GM12892 (cell line): ENCODE measurements around the gene ZNF446.
A peak's percentile ranks its signal among the peaks of the same experiment; 100 is the strongest.

Experiments
- DNase-seq: peaks from one replicate; pipeline ENCODE4 v3.0.0; 2011; ENCODE audit not compliant: insufficient read length
- FAIRE-seq: peaks from 2 replicates; lab custom pipeline; 2011; peaks lifted over from hg19 to GRCh38; lab: Jason Lieb, UNC
- POLR2A ChIP-seq: IDR thresholded peaks from 2 replicates; pipeline ENCODE4 v1.6.1; 2011; ENCODE audit warnings: low read depth, low read length, control low read depth
- POLR2AphosphoS5 ChIP-seq: IDR thresholded peaks from 2 replicates; pipeline ENCODE4 v1.6.1; 2011; ENCODE audit warnings: low read depth, low read length, control low read depth
- TAF1 ChIP-seq: IDR thresholded peaks from 2 replicates; pipeline ENCODE4 v1.6.1; 2011; ENCODE audit warnings: low read depth, mild to moderate bottlenecking, control low read depth, low read length, borderline replicate concordance

ZNF446 gene

GRCh38 chr19:58513694-58514563, 37.8 kb downstream of the ZNF446 start:
- TF ChIP-seq POLR2A, result peak; percentile 93
- peak; percentile 28; the same call in 1 of the 2 replicates for TF ChIP-seq TAF1
- TF ChIP-seq POLR2AphosphoS5, result peak; percentile 86

GRCh38 chr19:58514564-58515022, 38.4 kb downstream of the ZNF446 start:
- no peak for TF ChIP-seq POLR2A
- no peak for TF ChIP-seq TAF1
- no peak for FAIRE-seq
- no peak for DNase-seq

More at GRCh38 chr19:58513694-58514563, 37.8 kb downstream of the ZNF446 start:
- FAIRE-seq, result peak; percentile 100
- peak; percentile 98 for DNase-seq

GRCh38 chr19:58515259-58515658, 39.1 kb downstream of the ZNF446 start:
- DNase-seq (no peak), FAIRE-seq (no peak)
- TF ChIP-seq TAF1 (no peak), POLR2A (no peak), POLR2AphosphoS5 (no peak)

- FAIRE-seq (no peak), DNase-seq (no peak)
- TF ChIP-seq POLR2A (no peak), TAF1 (no peak), POLR2AphosphoS5 (no peak)
Measured at GRCh38 chr19:58516246-58516836, 40.2 kb downstream of the ZNF446 start.

GRCh38 chr19:58516964-58517833, 41.0 kb downstream of the ZNF446 start:
- DNase-seq (no peak), FAIRE-seq (no peak)
- TF ChIP-seq POLR2A, result no peak
- TF ChIP-seq POLR2AphosphoS5, result no peak
- TF ChIP-seq TAF1, result no peak

- TF ChIP-seq POLR2A, result no peak
- DNase-seq, result no peak
- peak; percentile 36 for FAIRE-seq
Measured at GRCh38 chr19:58518256-58519086, 42.3 kb downstream of the ZNF446 start.

GRCh38 chr19:58519087-58519354, 42.9 kb downstream of the ZNF446 start:
- TF ChIP-seq POLR2AphosphoS5 (0 out of 2 replicates have a peak, but pooled peaks have one; percentile 1), TAF1 (no peak)
- FAIRE-seq, result peak; percentile 73
- no peak for DNase-seq

GRCh38 chr19:58519355-58520256, 43.5 kb downstream of the ZNF446 start, which contains the start of gene ZBTB45:
ZBTB45 (minus strand) TSS chr19:58519810; CDS start chr19:58517673, 2,137 bp downstream.
- TF ChIP-seq POLR2AphosphoS5 (peak; percentile 82), POLR2A (peak; percentile 76), TAF1 (no peak; the same call in 1 of the 2 replicates)
- FAIRE-seq, result peak; percentile 93
- DNase-seq, result peak; percentile 79

GRCh38 chr19:58520257-58520599, 44.1 kb downstream of the ZNF446 start:
- no peak for DNase-seq

GRCh38 chr19:58521651-58522050, 45.5 kb downstream of the ZNF446 start:
- DNase-seq (no peak), FAIRE-seq (no peak)
- TF ChIP-seq POLR2AphosphoS5 (no peak), POLR2A (no peak), TAF1 (no peak)

More at GRCh38 chr19:58520257-58520599, 44.1 kb downstream of the ZNF446 start:
- no peak for TF ChIP-seq TAF1
- TF ChIP-seq POLR2AphosphoS5, result no peak
- TF ChIP-seq POLR2A, result no peak
- FAIRE-seq, result no peak
